GM08714 (cell line): ENCODE measurements around the gene PRKD1.

Experiments used
- H3K4me3 ChIP-seq: fragments of 200-500 bp; sonication (Bioruptor generic); 2 replicates; pipeline ENCODE4 v1.5.1; 2014; ENCODE audit warnings: mild to moderate bottlenecking, low read length, inconsistent platforms
- ZNF274 ChIP-seq: IDR thresholded peaks from 2 replicates; pipeline ENCODE4 v1.6.1; 2012; ENCODE audit warnings: mild to moderate bottlenecking, low read depth, low read length

Gene PRKD1

GRCh38 chr14:29759521-29760340, 167.9 kb downstream of the PRKD1 start:
- H3K4me3 ChIP-seq = no peak overlapping the region
- no peak for TF ChIP-seq ZNF274

- TF ChIP-seq ZNF274 = no peak
- no peak overlapping the region for H3K4me3 ChIP-seq
Measured at GRCh38 chr14:29757711-29758233, 169.9 kb downstream of the PRKD1 start.

GRCh38 chr14:29757188-29757680, 170.4 kb downstream of the PRKD1 start:
- no peak overlapping the region for H3K4me3 ChIP-seq
- no peak for TF ChIP-seq ZNF274

GRCh38 chr14:29756019-29756385, 171.6 kb downstream of the PRKD1 start:
- H3K4me3 ChIP-seq = no peak overlapping the region
- TF ChIP-seq ZNF274 = no peak

GRCh38 chr14:29755311-29756018, 172.2 kb downstream of the PRKD1 start:
- TF ChIP-seq ZNF274 = no peak
- H3K4me3 ChIP-seq = no peak overlapping the region

GRCh38 chr14:29754134-29754533, 173.5 kb downstream of the PRKD1 start:
- TF ChIP-seq ZNF274 = no peak
- H3K4me3 ChIP-seq = no peak overlapping the region

- no peak for TF ChIP-seq ZNF274
- no peak overlapping the region for H3K4me3 ChIP-seq
Measured at GRCh38 chr14:29752221-29752923, 175.3 kb downstream of the PRKD1 start.

- TF ChIP-seq ZNF274 = no peak
- H3K4me3 ChIP-seq = no peak overlapping the region
Measured at GRCh38 chr14:29749829-29750228, 177.8 kb downstream of the PRKD1 start.

- TF ChIP-seq ZNF274 = no peak
- no peak overlapping the region for H3K4me3 ChIP-seq
Measured at GRCh38 chr14:29749327-29749726, 178.3 kb downstream of the PRKD1 start.

GRCh38 chr14:29745863-29746262, 181.8 kb downstream of the PRKD1 start:
- TF ChIP-seq ZNF274 = no peak

GRCh38 chr14:29743531-29743930, 184.1 kb downstream of the PRKD1 start:
- TF ChIP-seq ZNF274 = no peak
- no peak overlapping the region for H3K4me3 ChIP-seq

More at GRCh38 chr14:29745863-29746262, 181.8 kb downstream of the PRKD1 start:
- H3K4me3 ChIP-seq = no peak overlapping the region

GRCh38 chr14:29741909-29742401, 185.7 kb downstream of the PRKD1 start:
- no peak overlapping the region for H3K4me3 ChIP-seq
- no peak for TF ChIP-seq ZNF274

- no peak overlapping the region for H3K4me3 ChIP-seq
Measured at GRCh38 chr14:29740491-29740890, 187.2 kb downstream of the PRKD1 start.

GRCh38 chr14:29738950-29739349, 188.7 kb downstream of the PRKD1 start:
- TF ChIP-seq ZNF274 = no peak
- no peak overlapping the region for H3K4me3 ChIP-seq

More at GRCh38 chr14:29740491-29740890, 187.2 kb downstream of the PRKD1 start:
- TF ChIP-seq ZNF274 = no peak
